Epithelial cell of alveolus of lung (primary cell): ENCODE measurements around the gene RBM12. TPM values are rescaled to one million over a fixed set of nuclear protein-coding genes. Genes with fewer than 3 reads are reported as not detected.

Source experiments
- total RNA-seq: library from RNA; depleted of rRNA; stranded (reverse); fragments of >200 nt; gene quantifications from 2 replicates; pipeline ENCODE4 v1.2.1, GENCODE V29; 2015

RBM12 gene, protein sequence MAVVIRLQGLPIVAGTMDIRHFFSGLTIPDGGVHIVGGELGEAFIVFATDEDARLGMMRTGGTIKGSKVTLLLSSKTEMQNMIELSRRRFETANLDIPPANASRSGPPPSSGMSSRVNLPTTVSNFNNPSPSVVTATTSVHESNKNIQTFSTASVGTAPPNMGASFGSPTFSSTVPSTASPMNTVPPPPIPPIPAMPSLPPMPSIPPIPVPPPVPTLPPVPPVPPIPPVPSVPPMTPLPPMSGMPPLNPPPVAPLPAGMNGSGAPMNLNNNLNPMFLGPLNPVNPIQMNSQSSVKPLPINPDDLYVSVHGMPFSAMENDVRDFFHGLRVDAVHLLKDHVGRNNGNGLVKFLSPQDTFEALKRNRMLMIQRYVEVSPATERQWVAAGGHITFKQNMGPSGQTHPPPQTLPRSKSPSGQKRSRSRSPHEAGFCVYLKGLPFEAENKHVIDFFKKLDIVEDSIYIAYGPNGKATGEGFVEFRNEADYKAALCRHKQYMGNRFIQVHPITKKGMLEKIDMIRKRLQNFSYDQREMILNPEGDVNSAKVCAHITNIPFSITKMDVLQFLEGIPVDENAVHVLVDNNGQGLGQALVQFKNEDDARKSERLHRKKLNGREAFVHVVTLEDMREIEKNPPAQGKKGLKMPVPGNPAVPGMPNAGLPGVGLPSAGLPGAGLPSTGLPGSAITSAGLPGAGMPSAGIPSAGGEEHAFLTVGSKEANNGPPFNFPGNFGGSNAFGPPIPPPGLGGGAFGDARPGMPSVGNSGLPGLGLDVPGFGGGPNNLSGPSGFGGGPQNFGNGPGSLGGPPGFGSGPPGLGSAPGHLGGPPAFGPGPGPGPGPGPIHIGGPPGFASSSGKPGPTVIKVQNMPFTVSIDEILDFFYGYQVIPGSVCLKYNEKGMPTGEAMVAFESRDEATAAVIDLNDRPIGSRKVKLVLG
- 31.9 and 41.3 TPM in 2 replicates for total RNA-seq

GRCh38 chr20:35664466-35665206 is at the start of gene RBM12, which contains the start of gene CPNE1:
TSS of gene RBM12 (minus strand) at chr20:35664900. CDS start at chr20:35655322, 9,578 bp downstream.
TSS of gene CPNE1 (minus strand) at chr20:35664900. CDS start at chr20:35632923, 31,977 bp downstream.

GRCh38 chr20:35699127-35699956 is 34.6 kb upstream of the RBM12 start, which contains the start of the genes NFS1 and ROMO1:
TSS of gene NFS1 (minus strand) at chr20:35699352. CDS start at chr20:35699288, 64 bp downstream.
TSS of gene ROMO1 (plus strand) at chr20:35699405. CDS start at chr20:35699633, 228 bp downstream.

DNA sequence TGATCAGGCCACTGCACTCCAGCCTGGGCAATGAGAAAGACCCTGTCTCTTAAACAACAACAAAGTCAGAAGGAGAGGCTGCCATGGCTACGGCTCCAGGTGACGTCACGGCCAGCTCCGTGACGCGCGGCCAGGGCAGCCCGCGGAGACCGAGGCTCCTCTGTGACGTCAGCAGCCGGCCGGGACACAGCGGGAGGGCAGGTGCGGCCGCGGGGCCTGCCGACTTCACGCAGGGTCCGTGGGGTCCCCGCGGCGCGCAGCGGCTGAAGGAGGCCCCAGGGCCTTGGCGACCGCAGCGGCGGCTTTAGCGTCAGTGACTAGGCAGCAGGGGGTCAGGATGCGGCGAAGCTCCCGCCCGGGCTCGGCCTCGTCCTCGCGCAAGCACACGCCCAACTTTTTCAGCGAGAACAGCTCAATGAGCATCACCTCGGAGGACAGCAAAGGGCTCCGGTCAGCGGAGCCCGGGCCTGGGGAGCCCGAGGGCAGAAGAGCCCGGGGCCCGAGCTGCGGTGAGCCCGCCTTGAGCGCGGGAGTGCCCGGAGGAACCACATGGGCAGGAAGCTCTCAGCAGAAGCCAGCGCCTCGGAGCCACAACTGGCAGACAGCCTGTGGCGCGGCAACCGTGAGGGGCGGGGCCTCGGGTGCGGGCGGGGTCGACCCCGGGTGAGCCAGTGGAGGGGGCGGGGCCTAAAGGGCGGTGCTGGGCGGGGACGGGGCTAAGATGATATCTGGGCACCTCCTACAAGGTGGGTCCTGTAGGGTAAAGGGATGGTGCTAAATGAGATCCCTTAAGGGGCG is 48.8 kb downstream of the RBM12 start, which contains the start of gene SPAG4:
Gene SPAG4, plus strand, starts transcription at position 163 of the 798 bp plus-strand sequence. Its CDS starts 175 bp downstream, at position 338.

Other genes starting within 250 kb of the RBM12 start
- 1.7 and 4.3 TPM in 2 replicates for gene GDF5, start 226.7 kb downstream of the RBM12 start, total RNA-seq
- 16.5 and 20.8 TPM in 2 replicates for gene CEP250, start 209.3 kb downstream of the RBM12 start, total RNA-seq
- gene C20orf173, start 135.2 kb downstream of the RBM12 start, total RNA-seq = not detected in 2 replicates
- 271 and 311 TPM in 2 replicates for gene ERGIC3, start 122.8 kb downstream of the RBM12 start, total RNA-seq
- gene SPAG4, start 49.1 kb downstream of the RBM12 start, total RNA-seq = 23.7 and 31.5 TPM in 2 replicates
- gene CPNE1, start within 50 bp of the RBM12 start, total RNA-seq = 138 and 198 TPM in 2 replicates
- gene NFS1, start 34.5 kb upstream of the RBM12 start, total RNA-seq = 26.5 and 28.0 TPM in 2 replicates
- 335 and 561 TPM in 2 replicates for gene ROMO1, start 34.5 kb upstream of the RBM12 start, total RNA-seq
- 104 and 206 TPM in 2 replicates for gene RBM39, start 77.4 kb upstream of the RBM12 start, total RNA-seq
- 26.5 and 39.3 TPM in 2 replicates for gene PHF20, start 107.1 kb upstream of the RBM12 start, total RNA-seq